DMS153 (cell line): Measurements from ENCODE around the gene SFSWAP.
"Not testable (repeated sequence)": the region's sequence is repeated elsewhere in the genome, so short reads cannot be mapped to it uniquely, and the experiment has no call there.

Experiments used
- DNase-seq: peaks from one replicate; lab custom pipeline; 2025; lab: John Stamatoyannopoulos, UW

Gene SFSWAP

DNA sequence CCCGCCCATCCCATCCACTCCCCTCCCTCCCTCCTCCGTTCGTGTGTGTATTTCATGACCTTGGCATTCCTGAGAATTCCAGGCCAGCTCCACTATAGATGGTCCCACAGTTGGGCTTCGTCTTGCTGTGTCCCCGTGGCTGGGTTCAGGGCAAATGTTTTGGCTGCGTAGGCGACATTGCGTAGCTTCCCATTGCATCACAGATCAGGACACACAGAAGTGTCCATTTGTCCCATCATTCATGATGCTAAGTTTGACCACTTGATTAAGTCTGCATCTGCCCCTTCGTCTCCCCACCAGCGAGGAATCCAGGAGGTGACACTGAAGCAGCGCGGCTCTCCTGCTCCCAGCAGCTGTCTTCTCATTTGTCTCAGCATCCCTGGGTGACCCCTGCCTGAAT is 78.7 kb downstream of the SFSWAP start:
- no peak for DNase-seq

DNA sequence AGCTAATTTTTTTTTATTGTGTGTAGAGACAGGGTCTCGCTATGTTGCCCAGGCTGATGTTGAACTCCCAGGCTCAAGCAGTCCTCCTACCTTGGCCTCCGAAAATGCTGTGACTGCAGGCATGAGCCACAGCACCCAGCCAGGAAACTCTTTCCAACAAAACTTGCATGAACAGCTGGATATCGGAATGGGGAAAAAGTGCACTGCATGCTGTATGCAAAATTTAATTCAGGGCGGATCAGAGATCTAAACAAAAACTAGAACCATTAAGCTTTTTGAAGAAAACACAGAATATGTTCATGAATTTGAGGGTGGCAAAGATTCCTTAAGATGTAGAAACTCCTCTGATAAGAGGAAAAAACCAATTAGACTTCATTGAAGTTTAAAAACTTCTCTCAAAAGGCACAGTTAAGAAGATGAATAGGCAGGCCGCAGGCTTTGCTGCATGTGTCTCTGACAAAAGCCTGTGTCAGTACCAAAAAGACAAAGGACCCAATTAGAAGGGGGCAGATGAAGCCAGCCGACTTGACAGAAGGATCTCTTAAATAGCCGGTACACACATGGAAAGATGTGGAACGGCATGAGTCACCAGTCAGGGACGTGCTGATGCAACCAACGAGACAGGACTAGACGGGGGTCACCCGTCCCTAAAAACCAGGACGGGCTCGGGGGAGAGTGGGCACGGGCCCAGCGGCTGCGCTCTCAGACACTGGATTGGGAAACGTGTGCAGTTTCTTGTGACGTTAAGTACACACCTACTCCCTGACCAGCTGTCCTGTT is 82.5 kb downstream of the SFSWAP start:
- DNase-seq = no peak

- DNase-seq = no peak
Measured at GRCh38 chr12:131794061-131794460, 83.2 kb downstream of the SFSWAP start.

- DNase-seq = no peak
Measured at GRCh38 chr12:131794573-131794972, 83.7 kb downstream of the SFSWAP start.

- DNase-seq = no peak
Measured at GRCh38 chr12:131795064-131795463, 84.2 kb downstream of the SFSWAP start.

DNA sequence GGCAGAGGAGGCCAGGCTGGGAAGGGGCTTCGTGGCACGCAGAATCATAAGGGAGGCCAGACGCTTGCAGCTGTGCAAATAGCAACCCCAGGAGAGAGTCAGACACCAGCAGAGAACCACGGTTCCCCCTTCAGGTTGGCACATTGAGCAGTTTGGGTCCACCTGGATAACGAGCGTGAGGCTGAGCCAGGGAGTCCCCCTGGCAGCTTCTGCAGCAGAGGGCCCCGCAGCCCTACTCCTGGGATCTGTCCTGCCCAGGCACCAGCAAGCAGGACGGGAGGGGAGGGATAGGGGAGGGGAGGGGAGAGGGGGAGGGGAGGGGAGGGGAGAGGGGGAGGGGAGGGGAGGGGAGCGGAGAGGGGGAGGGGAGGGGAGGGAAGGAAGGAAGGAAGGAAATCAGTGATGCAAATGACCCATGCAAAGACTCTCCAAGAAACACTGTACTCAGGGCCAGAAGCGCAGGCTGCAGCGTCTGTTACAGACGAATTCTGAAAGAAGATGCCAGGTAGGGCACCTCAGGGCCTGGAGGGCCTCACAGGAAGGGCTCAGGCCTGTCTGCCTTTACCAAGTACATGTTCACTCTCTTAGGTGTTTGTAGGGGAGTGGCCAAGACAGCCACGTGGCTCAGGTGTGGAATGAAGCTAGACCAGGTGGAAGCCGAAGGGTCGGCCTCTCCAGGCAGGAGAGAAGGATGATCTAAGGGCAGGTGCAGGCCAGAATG is 85.0 kb downstream of the SFSWAP start:
- no peak for DNase-seq

DNA sequence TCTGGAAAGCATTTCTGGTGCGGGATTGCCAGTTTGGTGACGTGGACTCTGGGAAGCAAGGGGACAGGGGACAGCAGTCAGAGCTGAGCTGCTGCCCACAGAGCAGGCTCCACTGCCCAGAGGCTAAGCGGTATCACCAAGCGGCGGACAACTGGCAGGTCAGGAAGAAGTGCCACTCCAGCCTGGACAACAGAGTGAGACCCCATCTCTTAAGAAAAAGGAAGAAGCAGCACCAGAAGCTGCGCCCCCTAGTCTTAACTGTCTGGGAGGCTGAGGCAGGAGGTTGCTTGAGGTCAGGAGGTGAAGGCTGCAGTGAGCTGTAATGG is 85.5 kb downstream of the SFSWAP start:
- no peak for DNase-seq

DNA sequence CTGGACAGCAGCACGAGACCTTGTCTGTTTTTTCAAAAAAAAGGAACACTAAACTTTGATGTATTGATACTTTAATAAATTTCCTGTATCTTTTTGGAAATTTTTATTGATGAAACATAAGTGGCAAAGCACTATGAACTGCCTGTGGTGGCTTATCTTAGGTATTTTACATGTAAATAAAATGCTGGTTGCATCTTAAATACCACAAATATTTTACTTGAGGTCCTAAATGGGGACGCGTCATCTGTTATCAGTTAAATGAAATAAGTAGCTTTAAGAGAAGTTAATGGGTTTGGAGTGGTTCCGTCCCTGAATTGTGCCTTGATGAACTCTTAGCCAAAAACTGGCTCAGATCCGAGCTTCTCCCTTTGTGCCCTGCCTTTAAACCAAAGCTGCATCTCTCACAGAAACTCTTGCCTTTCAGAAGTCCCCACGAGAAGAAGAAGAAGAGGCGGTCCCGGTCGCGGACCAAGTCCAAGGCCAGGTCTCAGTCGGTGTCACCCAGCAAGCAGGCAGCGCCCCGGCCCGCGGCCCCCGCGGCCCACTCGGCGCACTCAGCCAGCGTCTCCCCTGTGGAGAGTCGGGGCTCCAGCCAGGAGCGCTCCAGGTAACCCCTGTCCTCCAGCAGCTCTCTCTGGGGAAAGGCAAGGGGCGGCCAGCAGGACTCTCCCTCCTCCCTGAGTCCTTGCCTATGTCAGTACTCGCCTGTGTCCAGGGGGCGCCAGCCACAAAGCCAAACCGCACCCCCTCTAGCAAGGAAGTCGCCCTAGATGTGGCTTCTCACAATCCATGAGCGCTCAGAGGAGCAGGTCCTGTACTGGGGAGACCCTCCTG is 86.1 kb downstream of the SFSWAP start:
- DNase-seq = no peak

GRCh38 chr12:131797588-131797934 is 86.7 kb downstream of the SFSWAP start:
- DNase-seq = no peak

- no peak for DNase-seq
Measured at GRCh38 chr12:131799195-131799594, 88.3 kb downstream of the SFSWAP start.

DNA sequence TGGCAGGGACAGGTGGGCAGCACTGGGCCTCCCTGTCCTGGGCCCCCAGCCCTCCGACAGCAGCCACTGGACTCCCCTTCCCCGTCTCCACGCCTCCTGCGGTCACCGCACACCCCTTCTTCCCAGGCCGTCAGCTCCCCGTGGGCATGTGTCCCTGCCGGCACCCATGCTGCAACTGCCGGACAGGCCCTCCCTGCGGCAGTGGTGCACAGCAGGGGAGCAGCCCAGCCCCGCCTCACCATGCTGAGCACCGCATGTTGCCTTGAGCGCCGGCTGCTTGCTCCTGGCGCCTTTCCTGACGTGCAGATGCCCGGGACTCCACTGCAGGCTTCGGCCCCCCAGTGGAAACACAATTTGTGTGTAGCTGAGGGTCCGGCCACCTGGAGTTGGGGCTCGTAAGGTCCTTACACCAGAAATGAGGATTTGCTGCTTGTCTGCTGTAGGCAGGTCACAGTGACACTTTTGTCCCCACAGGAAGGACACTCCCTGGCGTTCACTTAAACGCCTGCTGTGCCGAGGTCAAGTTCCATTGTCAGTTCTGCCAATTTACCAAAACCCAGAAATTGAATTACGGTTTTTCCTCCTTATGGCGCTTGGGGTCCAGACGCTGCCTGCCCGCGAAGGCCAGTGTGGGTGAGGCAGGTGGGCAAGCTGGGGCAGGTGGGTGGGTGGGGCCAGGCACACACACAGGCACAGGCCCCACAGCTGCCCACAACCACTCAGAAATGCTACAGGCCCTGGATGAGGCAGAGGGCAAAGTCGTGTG is 89.1 kb downstream of the SFSWAP start:
- no peak for DNase-seq

GRCh38 chr12:131800594-131801135 is 89.8 kb downstream of the SFSWAP start:
- DNase-seq = no peak

DNA sequence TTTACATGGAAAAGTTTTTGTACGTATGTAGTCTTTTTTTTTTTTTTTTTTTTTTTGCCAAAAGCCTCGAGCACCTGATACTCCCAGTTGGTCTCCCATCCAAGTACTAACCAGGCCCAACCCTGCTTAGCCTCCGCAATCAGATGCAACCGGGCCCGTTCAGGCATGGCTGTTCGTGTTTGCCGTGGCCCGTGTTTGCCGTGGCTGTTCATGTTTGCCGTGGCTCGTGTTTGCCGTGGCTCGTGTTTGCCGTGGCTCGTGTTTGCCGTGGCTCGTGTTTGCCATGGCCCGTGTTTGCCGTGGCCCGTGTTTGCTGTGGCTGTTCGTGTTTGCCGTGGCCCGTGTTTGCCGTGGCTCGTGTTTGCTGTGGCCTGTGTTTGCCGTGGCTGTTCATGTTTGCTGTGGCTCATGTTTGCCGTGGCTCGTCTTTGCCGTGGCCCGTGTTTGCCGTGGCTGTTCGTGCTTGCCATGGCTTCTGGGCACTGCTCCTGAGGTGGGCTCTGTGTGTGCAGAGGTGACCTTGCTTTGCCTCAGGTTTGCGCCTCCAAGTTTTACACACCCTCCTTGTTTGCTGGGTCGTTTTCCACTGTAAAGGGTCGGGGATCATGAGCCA is 90.5 kb downstream of the SFSWAP start:
- no peak for DNase-seq

DNA sequence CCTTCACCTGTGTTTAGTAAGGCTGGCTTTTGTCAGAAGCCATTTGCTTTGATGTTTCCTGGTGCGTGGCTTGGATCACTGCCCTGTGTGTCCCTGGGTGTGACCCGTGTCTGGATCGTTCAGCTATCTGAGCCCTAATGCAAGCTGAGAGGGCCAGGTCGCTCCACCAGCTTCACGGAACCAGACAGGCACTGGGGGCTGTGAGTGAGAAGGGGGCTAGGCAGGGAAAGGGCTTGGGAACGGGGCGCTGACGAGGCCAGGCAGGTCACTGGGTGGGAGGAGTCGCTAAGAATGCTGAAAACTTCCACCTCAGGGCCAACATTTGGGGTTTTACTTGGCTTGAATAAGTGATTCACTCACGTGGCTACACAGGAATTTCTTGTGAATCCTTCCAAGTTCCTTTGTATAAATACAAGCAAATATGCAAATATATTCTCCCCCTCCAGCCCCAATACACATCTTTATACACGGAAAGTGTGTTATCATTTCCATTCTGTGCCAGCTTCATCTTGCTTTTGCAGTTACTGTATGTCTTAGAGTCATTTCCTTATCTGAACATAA is 93.2 kb downstream of the SFSWAP start:
- no peak for DNase-seq

- DNase-seq = no peak
Measured at GRCh38 chr12:131805421-131805820, 94.5 kb downstream of the SFSWAP start.

DNA sequence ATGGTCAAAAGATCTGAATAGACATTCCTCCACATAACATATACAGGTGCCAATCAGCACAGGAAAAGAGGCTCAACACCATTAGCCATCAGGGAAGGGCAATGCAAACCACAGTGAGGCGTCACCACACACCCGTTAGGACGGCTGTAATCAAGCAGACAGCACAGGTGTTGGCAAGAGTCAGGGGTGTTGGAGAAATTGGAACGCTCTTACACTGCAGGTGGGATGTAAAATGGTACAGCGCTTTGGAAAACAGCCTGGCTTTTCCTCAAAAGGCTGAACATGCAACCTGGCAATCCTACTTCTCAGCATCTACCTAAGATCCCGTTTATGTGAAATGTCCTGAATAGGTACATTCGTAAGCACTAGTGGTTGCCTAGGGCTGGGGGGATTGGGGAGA is 95.8 kb downstream of the SFSWAP start:
- no peak for DNase-seq

DNA sequence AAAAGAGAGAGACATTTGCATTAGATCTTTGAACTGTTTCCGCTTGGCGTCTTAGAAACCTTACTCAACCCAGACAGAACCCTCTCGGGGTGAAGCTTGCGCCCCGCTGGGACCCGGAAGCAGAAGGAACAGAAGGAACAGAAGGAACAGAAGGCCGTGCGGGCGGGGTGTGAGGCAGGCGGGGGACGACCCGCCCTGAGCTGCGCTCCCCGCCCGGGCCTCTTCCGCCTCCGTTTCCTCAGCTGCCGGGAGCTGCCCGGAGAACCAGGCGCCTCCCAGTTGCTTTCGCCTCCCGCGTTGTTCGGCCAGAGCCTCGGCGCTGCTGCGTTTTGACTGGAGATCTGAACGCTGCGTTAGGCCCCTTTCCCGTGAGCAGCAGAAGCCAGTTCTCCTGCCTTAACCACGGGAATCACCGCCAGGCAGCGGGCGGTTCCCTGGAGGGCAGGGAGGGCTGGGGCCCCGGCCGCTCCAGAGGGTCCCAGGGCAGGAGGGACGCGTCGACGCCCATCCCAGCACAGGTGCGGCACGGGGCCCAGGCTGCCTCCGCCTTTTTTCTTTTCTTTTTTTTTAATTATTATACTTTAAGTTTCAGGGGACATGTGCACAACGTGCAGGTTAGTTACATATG is 98.0 kb downstream of the SFSWAP start:
- no peak for DNase-seq

- DNase-seq = not testable (repeated sequence)
Measured at GRCh38 chr12:131809476-131810254, 98.8 kb downstream of the SFSWAP start.

GRCh38 chr12:131810726-131811125 is 99.8 kb downstream of the SFSWAP start:
- no peak for DNase-seq

DNA sequence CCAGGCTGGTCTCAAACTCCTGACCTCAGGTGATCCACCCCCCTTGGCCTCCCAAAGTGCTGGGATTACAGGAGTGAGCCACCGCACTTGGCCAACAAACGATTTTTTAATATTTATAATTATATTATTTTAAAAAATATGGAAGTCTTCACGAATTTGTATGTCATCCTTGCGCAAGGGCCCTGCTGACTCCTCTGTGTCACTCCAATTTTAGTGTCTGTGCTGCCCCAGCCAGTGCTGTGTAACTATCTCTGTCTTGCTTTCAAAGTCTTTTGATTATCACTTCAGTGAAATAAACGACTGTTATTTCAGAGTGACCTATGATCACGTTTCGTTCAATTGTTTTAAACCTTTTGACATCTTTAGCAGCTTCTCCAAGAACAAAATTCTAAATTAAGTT is 104.2 kb downstream of the SFSWAP start:
- no peak for DNase-seq
